GM19397 (cell line): ENCODE data around the gene RMDN2.

Experiments used
- ATAC-seq: cut with Tn5 transposase; IDR thresholded peaks from one replicate; pipeline ENCODE4 v1.9.1; 2021; ENCODE audit warnings: mild to moderate bottlenecking, moderate library complexity; ENCODE audit not compliant: unreplicated experiment

RMDN2 gene

GRCh38 chr2:37897511-37897910 lies 27.6 kb upstream of the RMDN2 start:
- ATAC-seq, result no peak

DNA sequence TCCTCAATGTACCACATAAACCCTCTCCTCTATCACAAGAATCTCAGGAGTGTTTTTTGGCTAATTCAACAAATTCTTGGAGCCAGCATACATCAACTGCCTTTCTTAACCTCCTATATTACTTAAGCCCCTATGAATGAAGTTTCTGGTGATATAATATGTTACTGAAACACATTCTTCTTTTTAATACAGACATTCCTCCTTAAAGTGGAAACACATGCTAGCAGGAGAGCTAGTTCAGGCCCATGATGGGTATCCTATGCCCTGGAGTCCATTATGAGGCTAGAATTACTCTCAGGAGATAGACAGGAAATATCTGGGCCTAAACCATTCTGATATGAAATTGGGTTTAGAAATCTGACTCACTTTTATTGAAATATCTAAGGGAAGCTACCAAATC lies 26.6 kb upstream of the RMDN2 start:
- ATAC-seq, result no peak

DNA sequence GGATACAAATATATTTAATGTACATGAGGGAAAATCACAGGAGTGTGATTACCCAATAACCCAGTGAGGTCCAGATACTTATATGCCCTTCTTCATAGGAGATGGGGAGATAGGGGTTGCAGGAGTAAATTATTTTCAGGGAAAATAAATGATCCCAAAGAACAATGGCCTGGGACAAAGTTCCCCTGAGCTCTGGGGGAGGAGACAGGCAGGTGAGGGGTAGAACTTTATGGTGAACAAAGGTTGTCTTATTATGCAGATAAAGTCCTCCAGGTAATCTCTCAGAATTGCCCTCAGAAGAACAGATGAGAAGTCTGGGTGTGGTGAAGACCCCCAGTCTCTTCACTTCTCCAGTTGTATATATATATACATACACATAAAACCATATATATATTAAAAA lies 22.1 kb upstream of the RMDN2 start:
- no peak for ATAC-seq

DNA sequence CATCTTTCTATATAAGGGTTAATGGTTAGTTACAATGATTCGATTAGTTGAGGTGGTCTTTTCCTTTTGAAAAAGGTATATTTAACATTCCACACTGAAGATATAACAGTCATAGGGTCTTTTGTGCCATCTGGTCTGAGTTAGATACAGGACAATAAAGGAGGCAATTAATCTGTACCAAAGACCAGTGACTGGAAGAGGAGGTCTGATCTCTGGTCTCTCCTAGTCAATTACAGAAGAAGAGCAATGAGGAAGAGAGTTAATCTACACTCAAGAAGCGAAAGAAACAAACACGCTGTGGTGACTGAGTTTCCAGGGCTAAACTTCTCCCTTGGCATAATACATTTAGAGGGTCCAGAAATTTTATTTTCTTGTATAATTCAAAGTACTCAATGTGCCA lies 20.7 kb upstream of the RMDN2 start:
- ATAC-seq, result no peak

- ATAC-seq, result no peak
Measured at GRCh38 chr2:37904993-37905392, 20.1 kb upstream of the RMDN2 start.

GRCh38 chr2:37906131-37906530 lies 19.0 kb upstream of the RMDN2 start:
- no peak for ATAC-seq

DNA sequence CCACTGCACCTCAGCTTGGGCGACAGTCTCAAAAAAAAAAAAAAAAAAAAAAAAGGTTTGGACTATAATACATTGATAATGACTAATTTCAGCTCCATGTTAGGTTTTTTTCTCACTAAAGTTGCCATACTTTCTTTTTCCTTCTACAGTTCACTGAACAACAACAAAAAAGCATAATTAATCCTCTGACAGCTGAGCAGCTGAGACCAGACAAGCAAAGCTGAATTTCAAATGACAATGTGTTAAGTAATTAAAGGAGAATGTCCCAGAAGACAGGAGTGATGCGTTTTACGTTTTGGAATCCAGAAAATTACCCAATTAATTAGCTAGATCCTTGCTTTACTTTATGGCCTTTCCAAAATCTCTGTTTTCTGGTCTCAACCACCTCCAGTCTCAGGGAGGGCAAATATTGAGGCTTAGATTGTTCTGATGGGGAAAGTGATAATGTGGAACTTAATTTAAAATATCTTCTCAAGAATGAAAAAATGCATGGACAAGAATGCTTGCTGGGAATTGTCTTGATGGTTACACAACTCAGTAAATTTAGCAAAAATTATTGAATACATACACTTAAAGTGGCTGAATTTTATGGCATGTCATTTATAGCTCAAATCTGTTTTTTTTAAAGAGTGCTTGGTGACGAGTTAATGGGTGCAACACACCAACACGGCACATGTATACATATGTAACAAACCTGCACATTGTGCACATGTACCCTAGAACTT lies 17.4 kb upstream of the RMDN2 start:
- ATAC-seq, result no peak

- no peak for ATAC-seq
Measured at GRCh38 chr2:37911296-37911873, 13.7 kb upstream of the RMDN2 start.

DNA sequence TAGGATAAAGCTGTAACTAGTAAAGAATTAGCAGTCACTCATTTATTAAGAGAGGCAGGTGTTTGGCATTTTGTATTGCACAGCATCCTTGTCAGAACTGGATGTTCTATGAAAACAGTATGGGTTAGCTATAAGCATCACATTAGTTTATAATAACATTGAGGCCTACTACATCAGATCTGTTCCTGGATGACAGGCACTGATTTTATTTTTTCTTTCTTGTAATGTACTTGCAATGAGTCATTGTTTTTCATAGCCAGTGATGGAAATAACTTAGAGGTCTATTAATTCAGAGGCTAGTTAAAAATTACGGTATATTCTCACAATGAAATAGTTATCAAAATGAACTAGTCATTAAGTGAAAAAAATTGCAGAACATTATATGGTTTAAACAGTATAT lies 13.0 kb upstream of the RMDN2 start:
- ATAC-seq, result no peak

DNA sequence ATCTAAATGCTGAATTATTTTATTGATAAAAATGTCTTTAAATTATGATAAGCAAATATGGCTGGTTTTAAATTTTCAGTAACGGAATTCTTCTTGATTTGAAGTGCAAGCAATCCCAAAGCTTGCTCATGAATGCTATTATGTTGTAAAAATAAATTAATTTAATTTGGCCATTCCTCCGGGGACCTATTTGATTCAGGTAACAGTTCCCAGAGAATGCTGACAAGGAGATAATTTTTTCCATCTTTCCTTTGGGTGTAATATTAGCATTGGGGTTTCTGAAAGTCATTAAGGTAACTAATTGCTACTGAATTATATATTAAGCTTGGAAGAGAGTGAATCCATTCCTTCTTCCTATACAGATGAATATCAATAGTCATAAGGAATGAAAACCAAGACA lies 12.5 kb upstream of the RMDN2 start:
- ATAC-seq, result no peak

GRCh38 chr2:37914340-37914739 lies 10.7 kb upstream of the RMDN2 start:
- no peak for ATAC-seq

DNA sequence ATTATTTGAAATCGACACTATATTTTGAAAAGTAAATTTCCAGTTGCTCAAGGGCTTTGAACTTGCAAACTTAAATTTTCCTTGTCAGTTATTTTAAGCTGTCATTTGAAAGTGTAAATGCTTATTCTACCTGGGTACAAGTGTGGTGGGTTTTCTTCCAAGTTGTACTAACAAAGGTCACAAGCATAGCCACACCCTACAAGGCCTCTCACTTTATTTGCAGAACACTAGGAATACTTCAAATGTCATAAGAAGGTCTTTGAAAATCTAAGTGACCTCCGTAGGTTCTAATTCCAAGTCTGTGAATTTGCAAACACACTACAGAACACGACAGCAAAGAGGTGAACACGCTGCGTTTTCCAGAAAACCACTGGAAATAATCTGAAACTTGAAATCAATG lies 9.3 kb upstream of the RMDN2 start:
- ATAC-seq, result no peak

- ATAC-seq, result no peak
Measured at GRCh38 chr2:37916512-37917082, 8.5 kb upstream of the RMDN2 start.

DNA sequence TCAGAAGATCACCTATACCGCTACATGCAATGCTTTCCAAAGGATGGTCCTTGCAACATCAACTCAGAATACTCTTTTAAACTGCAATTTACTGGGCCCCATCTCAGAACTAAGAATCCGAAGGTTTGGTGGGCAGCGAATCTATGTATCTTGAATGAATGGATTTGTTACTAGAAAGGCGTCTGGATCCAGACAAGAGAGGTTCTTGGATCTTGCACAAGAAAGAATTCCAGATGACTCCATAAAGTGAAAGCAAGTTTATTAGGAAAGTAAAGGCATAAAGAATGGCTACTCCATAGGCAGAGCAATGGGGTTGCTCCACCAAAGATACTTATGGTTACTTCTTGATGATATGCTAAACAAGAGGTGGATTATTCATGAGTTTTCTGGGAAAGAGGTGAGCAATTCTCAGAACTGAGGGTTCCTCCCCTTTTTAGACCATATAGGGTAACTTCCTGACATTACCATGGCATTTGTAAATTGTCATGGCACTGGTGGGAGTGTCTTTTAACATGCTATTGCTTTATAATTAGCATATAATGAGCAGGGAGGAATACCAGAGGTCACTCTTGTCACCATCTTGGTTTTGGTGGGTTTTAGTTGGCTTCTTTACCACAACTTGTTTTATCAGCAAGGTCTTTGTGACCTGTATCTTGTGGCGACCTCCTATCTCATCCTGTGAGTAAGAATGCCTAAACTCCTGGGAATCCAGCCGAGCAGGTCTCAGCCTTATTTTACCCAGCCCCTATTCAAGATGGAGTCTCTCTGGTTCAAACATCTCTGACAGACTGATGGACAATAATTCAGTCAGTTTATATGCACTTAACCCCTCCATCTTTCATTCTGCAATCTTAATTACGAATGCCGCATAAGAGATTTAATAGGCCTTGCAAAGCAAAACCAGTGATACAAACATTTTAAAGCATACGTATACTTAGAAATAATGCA lies 7.5 kb upstream of the RMDN2 start:
- no peak for ATAC-seq

GRCh38 chr2:37918742-37919186 lies 6.3 kb upstream of the RMDN2 start:
- no peak for ATAC-seq

- no peak for ATAC-seq
Measured at GRCh38 chr2:37919631-37920032, 5.5 kb upstream of the RMDN2 start.

GRCh38 chr2:37920570-37920969 lies 4.5 kb upstream of the RMDN2 start:
- ATAC-seq, result no peak

DNA sequence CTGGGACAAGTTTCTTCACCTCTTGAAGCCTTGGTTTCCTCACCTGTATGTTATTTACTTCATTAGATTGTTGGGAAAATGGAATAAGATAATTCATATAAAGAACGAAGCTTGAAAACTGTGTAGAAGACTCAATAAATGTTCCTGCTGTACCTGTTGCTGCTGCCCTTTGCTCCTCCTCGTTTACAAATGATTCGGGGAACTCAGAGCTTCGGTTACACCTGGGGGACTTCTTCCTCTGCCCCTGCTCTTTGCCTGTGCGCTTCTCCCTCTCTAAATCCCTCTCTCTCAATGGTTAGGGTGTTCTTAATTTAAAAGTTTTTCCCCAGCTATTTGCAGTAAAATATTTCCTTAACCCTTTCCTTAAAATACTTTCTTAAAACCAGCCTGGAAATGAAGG lies 3.3 kb upstream of the RMDN2 start:
- no peak for ATAC-seq

DNA sequence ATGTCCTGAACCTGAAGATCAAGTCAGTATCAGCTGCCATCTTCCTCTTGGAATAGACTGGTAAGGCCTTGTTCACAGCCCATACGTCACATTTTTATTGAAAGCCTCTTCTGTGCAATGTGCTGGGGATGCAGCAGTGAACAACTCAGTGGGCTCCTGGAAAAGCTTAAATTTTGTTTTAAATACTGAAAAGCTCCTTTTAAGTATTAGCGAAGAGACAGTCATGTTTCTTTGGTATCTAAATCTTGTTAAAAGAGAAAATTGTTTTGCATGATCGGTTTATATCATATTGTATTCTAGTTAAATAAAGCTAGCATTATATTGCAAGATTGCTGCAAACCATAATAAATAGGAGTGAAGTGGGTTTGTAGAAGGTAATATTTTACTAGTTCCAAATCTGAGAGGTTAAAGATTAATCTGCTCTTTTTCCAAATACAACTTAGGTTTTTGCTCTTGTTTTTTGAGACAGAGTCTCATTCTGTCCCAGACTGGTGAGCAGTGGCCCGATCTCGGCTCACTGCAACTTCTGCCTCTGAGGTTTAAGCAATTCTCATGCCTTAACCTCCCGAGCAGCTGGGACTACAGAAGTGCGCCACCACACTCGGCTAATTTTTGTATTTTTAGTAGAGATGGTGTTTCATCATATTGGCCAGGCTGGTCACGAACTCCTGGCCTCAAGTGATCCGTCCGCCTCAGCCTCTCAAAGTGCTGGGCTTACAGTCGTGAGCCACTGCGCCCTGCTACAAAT lies 1.6 kb upstream of the RMDN2 start:
- ATAC-seq, result no peak

DNA sequence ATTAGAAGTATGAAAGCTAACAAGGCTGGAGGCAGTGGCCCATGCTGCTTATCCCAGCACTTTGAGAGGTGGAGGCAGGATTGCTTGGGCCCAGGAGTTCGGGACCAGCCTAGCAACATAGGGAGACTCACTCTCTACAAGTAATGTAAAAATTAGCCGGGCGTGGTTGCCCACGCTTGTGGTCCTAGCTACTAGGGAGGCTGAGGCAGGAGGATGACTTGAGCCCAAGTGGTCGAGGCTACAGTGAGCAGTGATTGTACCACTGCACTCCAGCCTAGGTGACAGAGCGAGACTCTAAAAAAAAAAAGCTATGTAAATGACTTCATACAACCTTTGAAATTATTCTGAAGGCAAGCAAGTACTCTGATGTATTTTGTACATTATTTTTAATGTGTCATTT lies 1.5 kb downstream of the RMDN2 start:
- ATAC-seq, result no peak

- ATAC-seq, result no peak
Measured at GRCh38 chr2:37928377-37928776, 3.3 kb downstream of the RMDN2 start.
